HL-60 (cell line): Measurements from ENCODE around the gene PCLAF.

Experiments used
- DNase-seq, 2 experiments: peaks; one replicate each; pipeline ENCODE4 v3.0.0-alpha.2; 2010 to 2020; ENCODE audit warnings: low read depth in 1 of 2, low spot score in 1 of 2
- H3K27ac ChIP-seq: fragments of 250-450 bp; sonication (Bioruptor Pico); replicated peaks from 2 replicates; pipeline ENCODE4 v1.5.1; 2020; ENCODE audit warnings: mild to moderate bottlenecking, moderate library complexity
- H3K27me3 ChIP-seq: fragments of 250-450 bp; sonication (Bioruptor Pico); 2 replicates; pipeline ENCODE4 v1.5.1; 2021; ENCODE audit warnings: mild to moderate bottlenecking, moderate library complexity; ENCODE audit not compliant: insufficient read depth, poor library complexity, severe bottlenecking
- H3K4me3 ChIP-seq: replicated peaks from 2 replicates; pipeline ENCODE4 v1.5.1; 2011; ENCODE audit warnings: mild to moderate bottlenecking, control low read depth, low read length; ENCODE audit not compliant: insufficient read depth
- GABPA ChIP-seq: IDR thresholded peaks from 2 replicates; pipeline ENCODE4 v1.6.1; 2012; ENCODE audit warnings: low read depth
- POLR2AphosphoS5 ChIP-seq: IDR thresholded peaks from 2 replicates; pipeline ENCODE4 v1.6.1; 2012; ENCODE audit warnings: low read depth
- SPI1 ChIP-seq: IDR thresholded peaks from 2 replicates; pipeline ENCODE4 v1.6.1; 2012; ENCODE audit warnings: low read depth, mild to moderate bottlenecking, borderline replicate concordance
- TF ChIP-seq, protein P1 (sequence below): IDR thresholded peaks from 2 replicates; pipeline ENCODE4 v1.6.1; 2012; ENCODE audit warnings: low read depth; ENCODE audit not compliant: insufficient replicate concordance
- TF ChIP-seq, protein P2 (sequence below): IDR thresholded peaks from one replicate; pipeline ENCODE4 v1.5.1; 2011; ENCODE audit warnings: low read length, control low read depth, inconsistent platforms; ENCODE audit not compliant: insufficient read depth

The PCLAF gene

DNA sequence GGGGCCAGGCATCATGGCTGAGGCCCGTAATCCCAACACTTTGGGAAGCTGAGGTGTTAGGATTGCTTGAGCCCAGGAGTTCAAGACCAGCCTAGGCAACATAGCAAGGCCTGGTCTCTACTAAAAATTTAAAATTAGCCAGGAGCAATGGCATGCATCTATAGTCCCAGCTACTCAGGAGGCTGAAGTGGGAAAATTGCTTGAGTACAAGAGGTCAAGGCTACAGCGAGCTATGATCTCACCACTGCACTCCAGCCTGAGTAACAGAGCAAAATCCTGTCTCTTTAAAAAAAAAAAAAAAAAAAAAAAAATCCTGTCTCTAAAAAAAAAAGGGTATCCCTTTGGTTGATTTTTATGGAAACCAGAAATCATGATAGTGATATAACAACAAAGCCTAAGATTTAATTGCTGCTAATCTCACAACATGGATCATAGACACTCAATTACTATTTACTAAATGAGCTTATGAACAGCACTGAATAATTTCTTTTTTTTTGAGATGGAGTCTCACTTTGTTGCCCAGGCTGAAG is 12.1 kb downstream of the PCLAF start:
- TF ChIP-seq, protein P1, sequence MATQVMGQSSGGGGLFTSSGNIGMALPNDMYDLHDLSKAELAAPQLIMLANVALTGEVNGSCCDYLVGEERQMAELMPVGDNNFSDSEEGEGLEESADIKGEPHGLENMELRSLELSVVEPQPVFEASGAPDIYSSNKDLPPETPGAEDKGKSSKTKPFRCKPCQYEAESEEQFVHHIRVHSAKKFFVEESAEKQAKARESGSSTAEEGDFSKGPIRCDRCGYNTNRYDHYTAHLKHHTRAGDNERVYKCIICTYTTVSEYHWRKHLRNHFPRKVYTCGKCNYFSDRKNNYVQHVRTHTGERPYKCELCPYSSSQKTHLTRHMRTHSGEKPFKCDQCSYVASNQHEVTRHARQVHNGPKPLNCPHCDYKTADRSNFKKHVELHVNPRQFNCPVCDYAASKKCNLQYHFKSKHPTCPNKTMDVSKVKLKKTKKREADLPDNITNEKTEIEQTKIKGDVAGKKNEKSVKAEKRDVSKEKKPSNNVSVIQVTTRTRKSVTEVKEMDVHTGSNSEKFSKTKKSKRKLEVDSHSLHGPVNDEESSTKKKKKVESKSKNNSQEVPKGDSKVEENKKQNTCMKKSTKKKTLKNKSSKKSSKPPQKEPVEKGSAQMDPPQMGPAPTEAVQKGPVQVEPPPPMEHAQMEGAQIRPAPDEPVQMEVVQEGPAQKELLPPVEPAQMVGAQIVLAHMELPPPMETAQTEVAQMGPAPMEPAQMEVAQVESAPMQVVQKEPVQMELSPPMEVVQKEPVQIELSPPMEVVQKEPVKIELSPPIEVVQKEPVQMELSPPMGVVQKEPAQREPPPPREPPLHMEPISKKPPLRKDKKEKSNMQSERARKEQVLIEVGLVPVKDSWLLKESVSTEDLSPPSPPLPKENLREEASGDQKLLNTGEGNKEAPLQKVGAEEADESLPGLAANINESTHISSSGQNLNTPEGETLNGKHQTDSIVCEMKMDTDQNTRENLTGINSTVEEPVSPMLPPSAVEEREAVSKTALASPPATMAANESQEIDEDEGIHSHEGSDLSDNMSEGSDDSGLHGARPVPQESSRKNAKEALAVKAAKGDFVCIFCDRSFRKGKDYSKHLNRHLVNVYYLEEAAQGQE = no peak
- TF ChIP-seq POLR2AphosphoS5 (no peak), SPI1 (no peak), GABPA (no peak)
- TF ChIP-seq, protein P2, sequence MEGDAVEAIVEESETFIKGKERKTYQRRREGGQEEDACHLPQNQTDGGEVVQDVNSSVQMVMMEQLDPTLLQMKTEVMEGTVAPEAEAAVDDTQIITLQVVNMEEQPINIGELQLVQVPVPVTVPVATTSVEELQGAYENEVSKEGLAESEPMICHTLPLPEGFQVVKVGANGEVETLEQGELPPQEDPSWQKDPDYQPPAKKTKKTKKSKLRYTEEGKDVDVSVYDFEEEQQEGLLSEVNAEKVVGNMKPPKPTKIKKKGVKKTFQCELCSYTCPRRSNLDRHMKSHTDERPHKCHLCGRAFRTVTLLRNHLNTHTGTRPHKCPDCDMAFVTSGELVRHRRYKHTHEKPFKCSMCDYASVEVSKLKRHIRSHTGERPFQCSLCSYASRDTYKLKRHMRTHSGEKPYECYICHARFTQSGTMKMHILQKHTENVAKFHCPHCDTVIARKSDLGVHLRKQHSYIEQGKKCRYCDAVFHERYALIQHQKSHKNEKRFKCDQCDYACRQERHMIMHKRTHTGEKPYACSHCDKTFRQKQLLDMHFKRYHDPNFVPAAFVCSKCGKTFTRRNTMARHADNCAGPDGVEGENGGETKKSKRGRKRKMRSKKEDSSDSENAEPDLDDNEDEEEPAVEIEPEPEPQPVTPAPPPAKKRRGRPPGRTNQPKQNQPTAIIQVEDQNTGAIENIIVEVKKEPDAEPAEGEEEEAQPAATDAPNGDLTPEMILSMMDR = no peak
- H3K27ac ChIP-seq = no peak overlapping the region
- DNase-seq = no peak

DNA sequence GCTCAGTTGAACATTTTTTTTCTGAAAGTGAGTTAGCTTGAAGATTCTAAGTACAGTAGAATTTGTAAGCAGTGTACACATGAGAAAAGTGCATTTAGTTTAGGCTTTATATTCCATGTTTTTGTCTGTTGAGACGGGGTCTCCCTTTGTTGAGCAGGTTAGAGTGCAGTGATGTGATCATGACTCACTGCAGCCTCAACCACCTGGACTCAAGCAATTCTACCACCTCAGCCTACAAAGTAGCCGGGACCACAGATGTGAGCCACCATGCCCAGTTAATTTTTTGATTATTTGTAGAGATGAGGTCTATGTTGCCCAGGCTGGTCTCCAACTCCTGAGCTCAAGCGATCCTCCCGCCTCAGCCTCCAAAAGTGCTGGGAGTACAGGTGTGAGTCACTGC is 20.0 kb downstream of the PCLAF start:
- Histone ChIP-seq H3K27me3 (no peaks in the 10 kb centered on the region), H3K27ac (no peak overlapping the region), H3K4me3 (no peak overlapping the region)
- TF ChIP-seq SPI1 (no peak), POLR2AphosphoS5 (no peak), GABPA (no peak)
- TF ChIP-seq, protein P2 = no peak
- TF ChIP-seq, protein P1 = no peak
- no peak for DNase-seq

More for the DNA sequence above, 12.1 kb downstream of the PCLAF start:
- no peak overlapping the region for H3K4me3 ChIP-seq
- H3K27me3 ChIP-seq = no peaks in the 10 kb centered on the region

DNA sequence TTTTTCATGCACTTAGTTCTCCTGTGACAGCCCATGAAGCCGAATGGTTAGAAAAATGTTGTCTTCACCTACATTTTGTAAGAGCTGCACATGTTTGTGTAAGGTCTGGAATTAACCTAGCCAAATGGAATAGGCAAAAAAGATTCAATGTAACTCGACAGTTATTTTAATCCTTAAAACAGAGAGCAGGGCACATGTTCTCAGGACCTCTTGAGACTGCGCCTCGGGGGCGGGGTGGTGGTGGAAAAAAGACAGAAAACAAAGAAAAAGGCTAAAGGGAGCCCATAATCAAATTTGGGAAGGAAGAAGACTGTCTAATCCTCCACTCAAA is 24.6 kb downstream of the PCLAF start:
- peak overlapping the region; percentile 75 for H3K27ac ChIP-seq
- DNase-seq = no peak
- H3K27me3 ChIP-seq = no peaks in the 10 kb centered on the region
- peak overlapping the region; percentile 95 for H3K4me3 ChIP-seq
- TF ChIP-seq SPI1 (no peak), GABPA (no peak), POLR2AphosphoS5 (no peak)
- TF ChIP-seq, protein P1 = no peak
- TF ChIP-seq, protein P2 = no peak
